IPS-18c (cell line): ENCODE results near the gene FTO.

Source experiments
- H3K4me3 ChIP-seq: 2 replicates; pipeline ENCODE4 v1.7.0; 2013; ENCODE audit warnings: low read depth, mild to moderate bottlenecking, low read length, moderate library complexity; ENCODE audit not compliant: insufficient read depth
- H3K9me3 ChIP-seq: one replicate; pipeline ENCODE4 v1.6.1; 2013; ENCODE audit warnings: mild to moderate bottlenecking, low read length, moderate library complexity; ENCODE audit not compliant: control insufficient read depth, insufficient read depth

The FTO gene

GRCh38 chr16:54097774-54098173 is 393.8 kb downstream of the FTO start:
- Histone ChIP-seq H3K9me3 (no peaks in the 10 kb centered on the region), H3K4me3 (no peak overlapping the region)

GRCh38 chr16:54098247-54098646 is 394.3 kb downstream of the FTO start:
- no peaks in the 10 kb centered on the region for H3K9me3 ChIP-seq
- no peak overlapping the region for H3K4me3 ChIP-seq

- Histone ChIP-seq H3K4me3 (no peak overlapping the region), H3K9me3 (no peaks in the 10 kb centered on the region)
Measured at GRCh38 chr16:54099627-54100026, 395.7 kb downstream of the FTO start.

GRCh38 chr16:54102888-54103866 is 399.2 kb downstream of the FTO start:
- Histone ChIP-seq H3K9me3 (no peaks in the 10 kb centered on the region), H3K4me3 (no peak overlapping the region)

- H3K4me3 ChIP-seq = no peak overlapping the region
- H3K9me3 ChIP-seq = no peaks in the 10 kb centered on the region
Measured at GRCh38 chr16:54106057-54106456, 402.1 kb downstream of the FTO start.

- H3K9me3 ChIP-seq = no peaks in the 10 kb centered on the region
- H3K4me3 ChIP-seq = no peak overlapping the region
Measured at GRCh38 chr16:54107583-54108202, 403.7 kb downstream of the FTO start.

GRCh38 chr16:54110016-54110981 is 406.3 kb downstream of the FTO start:
- no peak overlapping the region for H3K4me3 ChIP-seq

GRCh38 chr16:54112451-54113206 is 408.7 kb downstream of the FTO start:
- no peaks in the 10 kb centered on the region for H3K9me3 ChIP-seq
- H3K4me3 ChIP-seq = no peak overlapping the region

More at GRCh38 chr16:54110016-54110981, 406.3 kb downstream of the FTO start:
- no peaks in the 10 kb centered on the region for H3K9me3 ChIP-seq

- no peak overlapping the region for H3K4me3 ChIP-seq
- H3K9me3 ChIP-seq = peaks cover 2% of the 10 kb centered on the region
Measured at GRCh38 chr16:54115558-54115957, 411.6 kb downstream of the FTO start.

GRCh38 chr16:54116124-54116655 is 412.2 kb downstream of the FTO start:
- peaks cover 2% of the 10 kb centered on the region for H3K9me3 ChIP-seq
- H3K4me3 ChIP-seq = no peak overlapping the region

GRCh38 chr16:54118846-54119245 is 414.9 kb downstream of the FTO start:
- no peak overlapping the region for H3K4me3 ChIP-seq
- H3K9me3 ChIP-seq = peaks cover 2% of the 10 kb centered on the region

- H3K4me3 ChIP-seq = no peak overlapping the region
- H3K9me3 ChIP-seq = peaks cover 2% of the 10 kb centered on the region
Measured at GRCh38 chr16:54120846-54121480, 417.0 kb downstream of the FTO start.

GRCh38 chr16:54121539-54122295 is 417.8 kb downstream of the FTO start:
- H3K4me3 ChIP-seq = no peak overlapping the region
- H3K9me3 ChIP-seq = peaks cover 2% of the 10 kb centered on the region

GRCh38 chr16:54123766-54124165 is 419.8 kb downstream of the FTO start:
- Histone ChIP-seq H3K9me3 (peaks cover 2% of the 10 kb centered on the region), H3K4me3 (no peak overlapping the region)
